ENCODE data around the gene HADH. TPM values are rescaled to one million over a fixed set of nuclear protein-coding genes. Genes with fewer than 3 reads are reported as not detected.
"Not testable (repeated sequence)": the region's sequence is repeated elsewhere in the genome, so short reads cannot be mapped to it uniquely, and the experiment has no call there.

HADH gene
- total RNA-seq, 1 experiment from 2014 or later = 39.8 TPM

DNA sequence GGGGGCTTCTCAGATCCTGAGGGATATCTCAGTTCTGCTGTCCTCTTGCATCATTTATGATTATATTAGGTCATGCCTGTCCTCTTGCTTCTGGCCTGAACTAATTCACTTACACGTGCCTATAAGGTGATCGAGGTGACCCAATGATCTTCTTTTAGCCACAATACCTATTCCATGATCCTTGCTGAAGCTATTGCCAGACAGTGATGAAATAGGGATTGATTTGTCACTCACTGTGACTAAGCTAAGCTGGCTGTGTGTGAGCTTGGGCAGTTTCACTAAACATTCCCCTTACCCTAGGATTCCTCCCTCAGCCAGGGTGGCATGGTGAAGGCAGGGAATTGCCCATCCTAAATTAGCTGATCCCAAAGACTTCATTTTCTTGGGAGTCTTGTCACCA is 19.0 kb downstream of the HADH start (continued):
- TF ChIP-seq, protein P1, sequence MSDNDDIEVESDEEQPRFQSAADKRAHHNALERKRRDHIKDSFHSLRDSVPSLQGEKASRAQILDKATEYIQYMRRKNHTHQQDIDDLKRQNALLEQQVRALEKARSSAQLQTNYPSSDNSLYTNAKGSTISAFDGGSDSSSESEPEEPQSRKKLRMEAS (CRISPR knock-in tag; IDR thresholded peaks at IDR 0.05) = no peak
- TF ChIP-seq TP53 (CRISPR knock-in tag; IDR thresholded peaks at IDR 0.05) (no peak), RELA (CRISPR knock-in tag; IDR thresholded peaks at IDR 0.05; ENCODE audit: borderline replicate concordance) (no peak)

DNA sequence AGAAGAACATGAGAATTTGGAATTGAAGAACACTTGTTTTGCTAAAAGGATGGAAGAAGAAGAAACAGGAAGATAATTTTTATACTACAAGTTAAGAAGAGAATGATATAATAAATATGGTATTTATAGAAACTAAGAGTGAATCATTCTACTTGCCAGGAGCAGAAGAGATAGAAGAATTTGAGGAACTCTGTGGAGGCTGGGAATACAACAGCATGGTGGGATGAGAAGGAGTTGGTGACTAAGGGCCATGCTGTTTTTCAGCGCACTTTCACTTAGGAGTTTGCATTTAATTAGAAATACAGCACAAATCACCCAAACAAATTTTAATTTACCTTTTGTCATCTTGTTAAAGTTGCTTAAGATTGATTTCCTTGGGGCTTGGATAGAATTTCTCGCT is 20.5 kb downstream of the HADH start:
- POLR2A ChIA-PET = no interaction called here

DNA sequence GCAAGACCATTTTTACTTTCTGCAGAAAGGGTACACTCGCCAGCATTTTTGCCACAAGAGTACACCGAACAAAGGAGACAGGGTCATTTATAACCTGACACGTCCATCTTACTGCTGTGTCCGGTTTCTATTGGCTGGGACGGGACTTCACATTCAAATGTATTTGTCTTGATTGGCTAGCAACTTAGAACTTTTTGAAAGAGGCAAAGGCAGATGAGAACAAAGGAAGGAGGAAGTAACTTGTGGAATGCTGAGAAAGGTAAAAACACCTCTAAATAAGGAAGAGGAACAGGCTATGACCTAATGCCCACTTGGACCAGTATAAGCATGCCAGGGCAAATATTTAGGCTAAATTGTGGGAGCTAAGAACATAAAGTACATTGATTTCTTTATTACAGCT is 22.7 kb downstream of the HADH start:
- H3K27me3 Mint-ChIP-seq (ENCODE audit: low read depth); H3K4me3 Mint-ChIP-seq; POLR2A ChIA-PET; H3K9me3 Mint-ChIP-seq; DNase-seq (ENCODE audit: low spot score); H3K4me1 Mint-ChIP-seq; ATAC-seq; CTCF ChIA-PET; H3K27ac Mint-ChIP-seq: not testable (repeated sequence)
- peaks cover 66% of the 10 kb centered on the region for H3K36me3 Mint-ChIP-seq

More for the DNA sequence above, 20.5 kb downstream of the HADH start:
- H3K9me3 Mint-ChIP-seq = peaks cover 13% of the 10 kb centered on the region; the same call in 1 of the 2 replicates
- CTCF ChIA-PET = no interaction called here
- no peak overlapping the region for H3K27ac Mint-ChIP-seq
- peaks cover 63% of the 10 kb centered on the region for H3K36me3 Mint-ChIP-seq
- H3K4me3 Mint-ChIP-seq = no peak overlapping the region
- H3K27me3 Mint-ChIP-seq (ENCODE audit: low read depth) = no peaks in the 10 kb centered on the region; the same call in 1 of the 2 replicates
- H3K4me1 Mint-ChIP-seq = peaks cover 12% of the 10 kb centered on the region
- DNase-seq (ENCODE audit: low spot score) (no peak), ATAC-seq (no peak)
- no peak for TF ChIP-seq SMAD3 (CRISPR knock-in tag; IDR thresholded peaks at IDR 0.05; ENCODE audit: borderline replicate concordance)
- TF ChIP-seq, protein P2, sequence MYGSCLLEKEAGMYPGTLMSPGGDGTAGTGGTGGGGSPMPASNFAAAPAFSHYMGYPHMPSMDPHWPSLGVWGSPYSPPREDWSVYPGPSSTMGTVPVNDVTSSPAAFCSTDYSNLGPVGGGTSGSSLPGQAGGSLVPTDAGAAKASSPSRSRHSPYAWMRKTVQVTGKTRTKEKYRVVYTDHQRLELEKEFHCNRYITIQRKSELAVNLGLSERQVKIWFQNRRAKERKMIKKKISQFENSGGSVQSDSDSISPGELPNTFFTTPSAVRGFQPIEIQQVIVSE (CRISPR knock-in tag; IDR thresholded peaks at IDR 0.05; ENCODE audit: borderline replicate concordance) = no peak
- TF ChIP-seq, protein P3, sequence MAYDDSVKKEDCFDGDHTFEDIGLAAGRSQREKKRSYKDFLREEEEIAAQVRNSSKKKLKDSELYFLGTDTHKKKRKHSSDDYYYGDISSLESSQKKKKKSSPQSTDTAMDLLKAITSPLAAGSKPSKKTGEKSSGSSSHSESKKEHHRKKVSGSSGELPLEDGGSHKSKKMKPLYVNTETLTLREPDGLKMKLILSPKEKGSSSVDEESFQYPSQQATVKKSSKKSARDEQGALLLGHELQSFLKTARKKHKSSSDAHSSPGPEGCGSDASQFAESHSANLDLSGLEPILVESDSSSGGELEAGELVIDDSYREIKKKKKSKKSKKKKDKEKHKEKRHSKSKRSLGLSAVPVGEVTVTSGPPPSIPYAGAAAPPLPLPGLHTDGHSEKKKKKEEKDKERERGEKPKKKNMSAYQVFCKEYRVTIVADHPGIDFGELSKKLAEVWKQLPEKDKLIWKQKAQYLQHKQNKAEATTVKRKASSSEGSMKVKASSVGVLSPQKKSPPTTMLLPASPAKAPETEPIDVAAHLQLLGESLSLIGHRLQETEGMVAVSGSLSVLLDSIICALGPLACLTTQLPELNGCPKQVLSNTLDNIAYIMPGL (CRISPR knock-in tag; IDR thresholded peaks at IDR 0.05) = no peak
- TF ChIP-seq FOXP1 (CRISPR knock-in tag; IDR thresholded peaks at IDR 0.05; ENCODE audit: borderline replicate concordance) = no peak
- TF ChIP-seq, protein P4, sequence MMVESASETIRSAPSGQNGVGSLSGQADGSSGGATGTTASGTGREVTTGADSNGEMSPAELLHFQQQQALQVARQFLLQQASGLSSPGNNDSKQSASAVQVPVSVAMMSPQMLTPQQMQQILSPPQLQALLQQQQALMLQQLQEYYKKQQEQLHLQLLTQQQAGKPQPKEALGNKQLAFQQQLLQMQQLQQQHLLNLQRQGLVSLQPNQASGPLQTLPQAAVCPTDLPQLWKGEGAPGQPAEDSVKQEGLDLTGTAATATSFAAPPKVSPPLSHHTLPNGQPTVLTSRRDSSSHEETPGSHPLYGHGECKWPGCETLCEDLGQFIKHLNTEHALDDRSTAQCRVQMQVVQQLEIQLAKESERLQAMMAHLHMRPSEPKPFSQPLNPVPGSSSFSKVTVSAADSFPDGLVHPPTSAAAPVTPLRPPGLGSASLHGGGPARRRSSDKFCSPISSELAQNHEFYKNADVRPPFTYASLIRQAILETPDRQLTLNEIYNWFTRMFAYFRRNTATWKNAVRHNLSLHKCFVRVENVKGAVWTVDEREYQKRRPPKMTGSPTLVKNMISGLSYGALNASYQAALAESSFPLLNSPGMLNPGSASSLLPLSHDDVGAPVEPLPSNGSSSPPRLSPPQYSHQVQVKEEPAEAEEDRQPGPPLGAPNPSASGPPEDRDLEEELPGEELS (CRISPR knock-in tag; IDR thresholded peaks at IDR 0.05) = no peak

DNA sequence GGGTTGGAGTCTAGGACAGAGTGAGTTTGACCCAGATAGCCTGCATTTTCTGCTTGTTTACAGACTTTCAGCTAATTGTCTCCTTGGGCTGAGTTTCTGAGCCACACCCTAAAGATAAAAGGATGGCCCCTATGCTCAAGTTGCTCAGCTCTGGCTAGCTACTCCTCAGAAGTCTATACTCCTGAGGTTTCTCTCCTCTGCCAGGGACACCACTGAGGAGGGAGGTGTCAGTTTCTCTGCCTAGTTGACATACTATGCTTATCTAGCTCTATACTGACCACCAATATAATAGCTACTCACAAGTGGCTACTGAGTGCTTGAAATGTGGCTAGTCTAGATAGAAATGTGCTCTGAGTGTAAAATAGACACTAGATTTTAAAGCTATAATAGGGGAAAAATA is 23.6 kb downstream of the HADH start:
- TF ChIP-seq MYBL2 (CRISPR knock-in tag; IDR thresholded peaks at IDR 0.05) (no peak), TCF7 (CRISPR knock-in tag; IDR thresholded peaks at IDR 0.05; ENCODE audit: low read depth) (no peak), SP1 (CRISPR knock-in tag; conservative IDR thresholded peaks at IDR 0.05) (no peak), ATF1 (CRISPR knock-in tag; IDR thresholded peaks at IDR 0.05) (no peak)
- TF ChIP-seq, protein P5, sequence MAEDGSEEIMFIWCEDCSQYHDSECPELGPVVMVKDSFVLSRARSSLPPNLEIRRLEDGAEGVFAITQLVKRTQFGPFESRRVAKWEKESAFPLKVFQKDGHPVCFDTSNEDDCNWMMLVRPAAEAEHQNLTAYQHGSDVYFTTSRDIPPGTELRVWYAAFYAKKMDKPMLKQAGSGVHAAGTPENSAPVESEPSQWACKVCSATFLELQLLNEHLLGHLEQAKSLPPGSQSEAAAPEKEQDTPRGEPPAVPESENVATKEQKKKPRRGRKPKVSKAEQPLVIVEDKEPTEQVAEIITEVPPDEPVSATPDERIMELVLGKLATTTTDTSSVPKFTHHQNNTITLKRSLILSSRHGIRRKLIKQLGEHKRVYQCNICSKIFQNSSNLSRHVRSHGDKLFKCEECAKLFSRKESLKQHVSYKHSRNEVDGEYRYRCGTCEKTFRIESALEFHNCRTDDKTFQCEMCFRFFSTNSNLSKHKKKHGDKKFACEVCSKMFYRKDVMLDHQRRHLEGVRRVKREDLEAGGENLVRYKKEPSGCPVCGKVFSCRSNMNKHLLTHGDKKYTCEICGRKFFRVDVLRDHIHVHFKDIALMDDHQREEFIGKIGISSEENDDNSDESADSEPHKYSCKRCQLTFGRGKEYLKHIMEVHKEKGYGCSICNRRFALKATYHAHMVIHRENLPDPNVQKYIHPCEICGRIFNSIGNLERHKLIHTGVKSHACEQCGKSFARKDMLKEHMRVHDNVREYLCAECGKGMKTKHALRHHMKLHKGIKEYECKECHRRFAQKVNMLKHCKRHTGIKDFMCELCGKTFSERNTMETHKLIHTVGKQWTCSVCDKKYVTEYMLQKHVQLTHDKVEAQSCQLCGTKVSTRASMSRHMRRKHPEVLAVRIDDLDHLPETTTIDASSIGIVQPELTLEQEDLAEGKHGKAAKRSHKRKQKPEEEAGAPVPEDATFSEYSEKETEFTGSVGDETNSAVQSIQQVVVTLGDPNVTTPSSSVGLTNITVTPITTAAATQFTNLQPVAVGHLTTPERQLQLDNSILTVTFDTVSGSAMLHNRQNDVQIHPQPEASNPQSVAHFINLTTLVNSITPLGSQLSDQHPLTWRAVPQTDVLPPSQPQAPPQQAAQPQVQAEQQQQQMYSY (CRISPR knock-in tag; IDR thresholded peaks at IDR 0.05) = no peak
- Mint-ChIP-seq H3K27ac (no peak overlapping the region), H3K4me3 (no peak overlapping the region), H3K27me3 (ENCODE audit: low read depth) (no peaks in the 10 kb centered on the region), H3K36me3 (peaks cover 62% of the 10 kb centered on the region), H3K4me1 (peaks cover 5% of the 10 kb centered on the region; the same call in 1 of the 2 replicates), H3K9me3 (0 out of 2 replicates have a peak, but pooled peaks cover 7% of the 10 kb centered on the region)
- CTCF ChIA-PET = no interaction called here
- ATAC-seq (no peak), DNase-seq (ENCODE audit: low spot score) (no peak)
- POLR2A ChIA-PET = no interaction called here
